Loucy (cell line): ENCODE results near the gene CCL26.

Source experiments
- EZH2phosphoT487 ChIP-seq: fragments of 200-600 bp; IDR thresholded peaks from 2 replicates; pipeline ENCODE4 v1.6.1; 2018; ENCODE audit warnings: antibody characterized with exemption, mild to moderate bottlenecking, moderate library complexity, borderline replicate concordance
- TF ChIP-seq, protein P1 (sequence below): fragments of 200-600 bp; sonication (generic); conservative IDR thresholded peaks from 2 replicates; pipeline ENCODE4 v1.5.1; 2014; ENCODE audit warnings: mild to moderate bottlenecking, antibody characterized with exemption, low read length

DNA sequence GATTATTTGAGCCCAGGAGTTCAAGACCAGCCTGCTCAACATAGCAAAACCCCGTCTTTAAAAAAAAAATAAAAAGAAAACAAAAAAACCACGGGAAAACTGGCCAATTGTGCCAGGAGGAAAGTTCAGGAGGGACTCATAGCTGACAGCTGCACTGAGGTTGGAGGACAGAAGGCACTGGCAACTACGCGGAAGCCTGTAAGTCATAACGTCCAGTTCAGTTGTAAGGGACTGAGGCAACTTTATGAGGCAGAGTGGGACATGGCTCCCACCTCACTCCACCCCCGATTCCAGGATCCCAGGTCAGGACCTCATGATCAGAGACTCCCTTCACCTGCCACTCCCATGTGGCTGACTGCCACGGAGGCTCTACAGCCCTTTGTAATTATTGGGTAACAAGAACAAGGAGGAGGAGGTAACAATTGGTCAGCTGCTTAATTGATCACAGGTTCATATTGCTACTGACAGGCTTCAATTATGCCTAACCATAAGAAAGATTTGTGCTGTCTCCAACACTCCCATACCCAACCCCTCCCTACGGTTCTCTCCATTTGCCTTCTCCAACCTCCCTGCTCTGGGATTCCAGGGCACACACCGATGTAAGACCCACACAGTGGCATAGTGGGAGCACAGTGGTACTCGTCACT lies 43.5 kb upstream of the CCL26 start:
- TF ChIP-seq, protein P1, sequence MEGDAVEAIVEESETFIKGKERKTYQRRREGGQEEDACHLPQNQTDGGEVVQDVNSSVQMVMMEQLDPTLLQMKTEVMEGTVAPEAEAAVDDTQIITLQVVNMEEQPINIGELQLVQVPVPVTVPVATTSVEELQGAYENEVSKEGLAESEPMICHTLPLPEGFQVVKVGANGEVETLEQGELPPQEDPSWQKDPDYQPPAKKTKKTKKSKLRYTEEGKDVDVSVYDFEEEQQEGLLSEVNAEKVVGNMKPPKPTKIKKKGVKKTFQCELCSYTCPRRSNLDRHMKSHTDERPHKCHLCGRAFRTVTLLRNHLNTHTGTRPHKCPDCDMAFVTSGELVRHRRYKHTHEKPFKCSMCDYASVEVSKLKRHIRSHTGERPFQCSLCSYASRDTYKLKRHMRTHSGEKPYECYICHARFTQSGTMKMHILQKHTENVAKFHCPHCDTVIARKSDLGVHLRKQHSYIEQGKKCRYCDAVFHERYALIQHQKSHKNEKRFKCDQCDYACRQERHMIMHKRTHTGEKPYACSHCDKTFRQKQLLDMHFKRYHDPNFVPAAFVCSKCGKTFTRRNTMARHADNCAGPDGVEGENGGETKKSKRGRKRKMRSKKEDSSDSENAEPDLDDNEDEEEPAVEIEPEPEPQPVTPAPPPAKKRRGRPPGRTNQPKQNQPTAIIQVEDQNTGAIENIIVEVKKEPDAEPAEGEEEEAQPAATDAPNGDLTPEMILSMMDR = no peak
- TF ChIP-seq EZH2phosphoT487 = no peak
